Mammary epithelial cell (primary cell): ENCODE results near the gene CCT8.

Source experiments
- EZH2 ChIP-seq: IDR thresholded peaks from 2 replicates; pipeline ENCODE4 v1.6.1; 2012; ENCODE audit warnings: low read length, inconsistent platforms, borderline replicate concordance
- TF ChIP-seq, protein P1 (sequence below), 2 donors: IDR thresholded peaks in 1 of 2; conservative IDR thresholded peaks in 1 of 2; 2 replicates each; pipeline ENCODE4 v1.5.1; 2011 to 2012; ENCODE audit warnings: inconsistent platforms in 2 of 2, low read length in 2 of 2, mild to moderate bottlenecking in 2 of 2, control low read depth in 1 of 2, low read depth in 1 of 2; ENCODE audit not compliant: insufficient read depth in 1 of 2; ENCODE audit errors: extremely low read depth in 1 of 2

DNA sequence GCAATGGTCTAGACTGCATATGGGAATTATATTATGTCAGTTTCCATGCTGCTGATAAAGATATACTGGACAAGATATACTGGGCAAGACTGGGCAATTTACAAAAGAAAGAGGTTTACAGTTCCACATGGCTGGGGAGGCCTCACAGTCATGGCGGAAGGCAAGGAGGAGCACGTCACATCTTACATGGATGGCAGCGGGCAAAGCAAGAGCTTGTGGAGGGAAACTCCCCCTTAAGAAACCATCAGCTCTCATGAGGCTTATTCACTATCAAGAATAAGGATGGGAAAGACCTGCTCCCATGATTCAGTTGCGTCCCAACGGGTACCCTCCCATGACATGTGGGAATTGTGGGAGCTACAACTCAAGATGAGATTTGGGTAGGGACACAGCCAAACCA, 21.2 kb downstream of the CCT8 start:
- TF ChIP-seq, protein P1, sequence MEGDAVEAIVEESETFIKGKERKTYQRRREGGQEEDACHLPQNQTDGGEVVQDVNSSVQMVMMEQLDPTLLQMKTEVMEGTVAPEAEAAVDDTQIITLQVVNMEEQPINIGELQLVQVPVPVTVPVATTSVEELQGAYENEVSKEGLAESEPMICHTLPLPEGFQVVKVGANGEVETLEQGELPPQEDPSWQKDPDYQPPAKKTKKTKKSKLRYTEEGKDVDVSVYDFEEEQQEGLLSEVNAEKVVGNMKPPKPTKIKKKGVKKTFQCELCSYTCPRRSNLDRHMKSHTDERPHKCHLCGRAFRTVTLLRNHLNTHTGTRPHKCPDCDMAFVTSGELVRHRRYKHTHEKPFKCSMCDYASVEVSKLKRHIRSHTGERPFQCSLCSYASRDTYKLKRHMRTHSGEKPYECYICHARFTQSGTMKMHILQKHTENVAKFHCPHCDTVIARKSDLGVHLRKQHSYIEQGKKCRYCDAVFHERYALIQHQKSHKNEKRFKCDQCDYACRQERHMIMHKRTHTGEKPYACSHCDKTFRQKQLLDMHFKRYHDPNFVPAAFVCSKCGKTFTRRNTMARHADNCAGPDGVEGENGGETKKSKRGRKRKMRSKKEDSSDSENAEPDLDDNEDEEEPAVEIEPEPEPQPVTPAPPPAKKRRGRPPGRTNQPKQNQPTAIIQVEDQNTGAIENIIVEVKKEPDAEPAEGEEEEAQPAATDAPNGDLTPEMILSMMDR (conservative IDR thresholded peaks at IDR 0.05 in 1 of 2, IDR thresholded peaks at IDR 0.05 in 1 of 2; ENCODE audit: extremely low read depth in 1 of 2, insufficient read depth in 1 of 2, low read depth in 1 of 2, low read length in 2 of 2): no peak
- TF ChIP-seq EZH2: no peak
